Stomach (tissue), 4 donors: ENCODE data around the gene DCP1B.

ENCODE experiments used
- CTCF ChIP-seq, 7 experiments: fragments of 450-650 bp in 4 of 7; fragments of 200-600 bp in 3 of 7; sonication (generic) in 3 of 7; IDR thresholded peaks; one replicate each; pipeline ENCODE4 v1.5.1; 2016 to 2019; ENCODE audit warnings: antibody characterized with exemption in 7 of 7, control low read depth in 2 of 7, mild to moderate bottlenecking in 1 of 7
- EP300 ChIP-seq: sonication (generic); formaldehyde crosslinking; IDR thresholded peaks from one replicate; pipeline ENCODE4 v1.6.1; 2017; ENCODE audit warnings: antibody characterized with exemption
- POLR2A ChIP-seq, 4 donors: fragments of 450-650 bp; IDR thresholded peaks; one replicate each; pipeline ENCODE4 v1.6.1; 2016; ENCODE audit warnings: antibody characterized with exemption in 4 of 4, control low read depth in 2 of 4, mild to moderate bottlenecking in 1 of 4, moderate library complexity in 1 of 4
- POLR2AphosphoS5 ChIP-seq, 3 donors: sonication (generic); formaldehyde crosslinking; IDR thresholded peaks; one replicate each; pipeline ENCODE4 v1.6.1; 2016; ENCODE audit warnings: antibody characterized with exemption in 3 of 3

- TF ChIP-seq CTCF (IDR thresholded peaks at IDR 0.05) (no peak), POLR2AphosphoS5 (IDR thresholded peaks at IDR 0.05) (no peak), POLR2A (IDR thresholded peaks at IDR 0.05) (no peak), EP300 (no peak)
Measured at GRCh38 chr12:1910468-1910867, 93.8 kb downstream of the DCP1B start.
